HG03565 (cell line): ENCODE results near the gene CSNK1G1.
A peak's percentile ranks its signal among the peaks of the same experiment; 100 is the strongest.
"Not testable (repeated sequence)": the region's sequence is repeated elsewhere in the genome, so short reads cannot be mapped to it uniquely, and the experiment has no call there.

ENCODE experiments used
- ATAC-seq: cut with Tn5 transposase; IDR thresholded peaks from one replicate; pipeline ENCODE4 v1.9.1; 2021; ENCODE audit warnings: mild to moderate bottlenecking, moderate library complexity; ENCODE audit not compliant: unreplicated experiment

CSNK1G1 gene

GRCh38 chr15:64288999-64289398 lies 67.0 kb downstream of the CSNK1G1 start:
- ATAC-seq: no peak

- no peak for ATAC-seq
Observed at GRCh38 chr15:64288577-64288976, 67.4 kb downstream of the CSNK1G1 start.

- ATAC-seq: no peak
Observed at GRCh38 chr15:64287953-64288352, 68.0 kb downstream of the CSNK1G1 start.

DNA sequence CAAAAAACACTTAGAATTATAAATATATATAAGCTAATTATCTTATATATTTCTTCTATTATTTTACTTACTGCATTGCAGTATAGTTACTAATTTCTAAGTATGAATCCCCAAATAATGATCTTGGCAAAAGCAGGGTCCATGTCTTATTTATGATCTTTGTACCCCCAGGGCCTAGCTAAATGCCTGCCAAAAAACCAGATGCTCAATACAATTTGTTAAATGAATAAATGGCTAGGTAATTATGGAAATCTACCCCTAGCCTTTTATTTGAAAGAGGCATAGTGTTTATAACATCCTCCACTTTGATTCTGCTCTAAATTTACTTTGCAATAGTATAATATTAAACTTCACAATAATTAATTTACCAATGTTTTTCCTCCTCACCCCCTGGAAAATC lies 69.5 kb downstream of the CSNK1G1 start:
- no peak for ATAC-seq

- ATAC-seq: no peak
Observed at GRCh38 chr15:64285871-64286270, 70.1 kb downstream of the CSNK1G1 start.

DNA sequence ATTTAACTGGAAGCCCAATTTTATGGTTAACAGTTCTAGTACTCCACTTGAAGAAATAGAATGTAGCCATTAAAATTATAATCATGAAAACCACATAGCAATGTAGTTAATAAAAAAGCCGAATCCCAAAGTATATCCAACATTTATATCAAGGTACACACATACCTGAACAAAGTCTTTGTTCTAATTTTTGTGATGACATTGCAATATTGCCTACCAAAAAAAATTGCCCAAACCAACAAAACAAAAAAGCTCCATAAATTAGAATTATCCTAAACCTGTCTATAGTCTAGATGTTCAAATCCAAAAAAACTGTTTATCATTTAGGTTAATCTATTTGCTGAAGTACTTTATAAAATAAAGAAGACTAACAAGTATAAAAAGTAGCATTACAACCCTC lies 70.8 kb downstream of the CSNK1G1 start:
- ATAC-seq: no peak

- ATAC-seq: no peak
Observed at GRCh38 chr15:64284042-64284441, 71.9 kb downstream of the CSNK1G1 start.

DNA sequence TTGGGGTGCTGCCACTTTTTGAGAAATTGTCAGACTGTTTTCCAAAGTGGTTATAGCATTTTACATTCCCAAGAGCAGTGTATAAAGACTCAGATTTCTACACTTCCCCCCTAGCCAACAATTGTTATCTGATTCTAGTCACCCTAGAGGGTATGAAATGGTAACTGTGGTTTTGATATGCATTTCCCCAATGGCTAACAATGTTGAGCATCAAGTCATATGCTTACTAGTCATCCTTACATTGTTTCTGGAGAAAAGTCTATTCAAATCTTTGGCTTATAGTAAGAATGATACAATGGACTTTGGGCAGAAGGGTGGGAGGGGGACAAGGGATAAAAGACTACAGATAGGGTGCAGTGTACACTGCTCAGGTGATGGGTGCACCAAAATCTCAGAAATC lies 73.3 kb downstream of the CSNK1G1 start:
- no peak for ATAC-seq

- no peak for ATAC-seq
Observed at GRCh38 chr15:64279131-64279530, 76.8 kb downstream of the CSNK1G1 start.

DNA sequence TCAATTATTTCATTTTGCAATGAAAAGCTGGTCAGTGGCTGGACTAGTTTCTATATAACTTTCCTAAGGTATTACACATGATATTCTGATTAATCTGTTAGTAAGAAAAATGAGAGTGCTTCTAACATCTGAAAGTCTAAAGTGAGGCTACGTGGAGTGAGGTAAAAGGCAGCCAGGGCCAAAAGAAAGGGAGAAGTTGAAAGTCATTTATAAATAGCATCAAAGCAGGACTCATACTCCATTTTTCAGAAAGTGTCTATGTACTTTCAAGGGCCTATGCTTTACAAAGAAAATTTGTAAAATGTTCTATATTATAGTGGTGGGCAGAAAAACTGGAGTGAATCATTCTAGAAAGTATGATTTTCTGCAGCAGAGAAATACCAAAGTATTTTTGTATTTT lies 80.0 kb downstream of the CSNK1G1 start:
- no peak for ATAC-seq

GRCh38 chr15:64274341-64274950 lies 81.5 kb downstream of the CSNK1G1 start:
- no peak for ATAC-seq

- ATAC-seq: no peak
Observed at GRCh38 chr15:64267331-64267973, 88.5 kb downstream of the CSNK1G1 start.

DNA sequence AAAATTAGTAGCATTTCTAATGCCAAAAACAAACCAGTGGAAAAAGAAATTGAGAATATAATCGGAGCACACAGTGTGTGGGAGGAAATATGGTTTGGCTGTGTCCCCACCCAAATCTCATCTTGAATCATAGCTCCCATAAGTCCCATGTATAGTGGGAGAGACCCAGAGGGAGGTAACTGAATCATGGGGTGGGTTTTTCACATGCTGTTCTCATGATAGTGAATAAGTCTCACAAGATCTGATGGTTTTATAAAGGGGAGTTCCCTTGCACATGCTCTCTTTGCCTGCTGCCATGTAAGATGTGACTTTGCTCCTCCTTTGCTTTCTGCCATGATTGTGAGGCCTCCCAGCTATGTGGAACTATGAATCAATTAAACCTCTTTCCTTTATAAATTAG lies 90.8 kb downstream of the CSNK1G1 start:
- ATAC-seq: not testable (repeated sequence)

GRCh38 chr15:64264502-64264901 lies 91.5 kb downstream of the CSNK1G1 start:
- ATAC-seq: no peak

GRCh38 chr15:64263567-64263966 lies 92.4 kb downstream of the CSNK1G1 start:
- no peak for ATAC-seq

GRCh38 chr15:64256051-64256450 lies 99.9 kb downstream of the CSNK1G1 start:
- ATAC-seq: no peak

- no peak for ATAC-seq
Observed at GRCh38 chr15:64251658-64252057, 104.3 kb downstream of the CSNK1G1 start.

GRCh38 chr15:64251121-64251520 lies 104.9 kb downstream of the CSNK1G1 start:
- no peak for ATAC-seq

DNA sequence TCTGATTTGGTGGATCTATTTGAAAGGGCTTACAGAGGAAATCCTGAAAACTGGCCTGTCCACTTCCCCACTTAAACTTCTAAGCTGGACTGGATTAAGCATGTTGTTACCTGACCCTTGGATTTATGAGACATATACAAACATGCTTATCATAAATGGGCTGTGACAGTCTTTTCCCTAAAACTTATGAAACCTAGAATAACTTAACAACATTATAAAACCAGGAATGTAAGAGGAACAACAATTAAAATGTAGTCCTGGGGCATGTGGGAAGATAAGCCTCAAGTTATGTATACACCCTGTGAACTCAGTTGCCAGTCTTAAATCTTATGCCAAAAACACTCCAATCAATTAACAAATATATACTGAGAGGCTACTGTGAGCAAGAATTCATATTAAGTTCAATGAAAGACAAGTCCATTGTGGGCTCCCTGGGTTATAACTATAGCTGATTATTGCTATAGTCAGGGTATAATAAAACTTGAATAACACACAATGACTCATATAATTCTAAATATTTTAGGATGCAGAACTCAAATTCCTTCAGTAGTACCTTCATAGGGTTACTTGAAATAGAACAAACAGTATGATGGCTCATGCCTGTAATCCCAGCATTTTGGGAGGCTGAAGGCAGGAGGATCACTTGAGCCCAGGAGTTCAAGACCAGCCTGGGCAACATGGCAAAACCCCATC lies 105.9 kb downstream of the CSNK1G1 start:
- ATAC-seq: no peak

DNA sequence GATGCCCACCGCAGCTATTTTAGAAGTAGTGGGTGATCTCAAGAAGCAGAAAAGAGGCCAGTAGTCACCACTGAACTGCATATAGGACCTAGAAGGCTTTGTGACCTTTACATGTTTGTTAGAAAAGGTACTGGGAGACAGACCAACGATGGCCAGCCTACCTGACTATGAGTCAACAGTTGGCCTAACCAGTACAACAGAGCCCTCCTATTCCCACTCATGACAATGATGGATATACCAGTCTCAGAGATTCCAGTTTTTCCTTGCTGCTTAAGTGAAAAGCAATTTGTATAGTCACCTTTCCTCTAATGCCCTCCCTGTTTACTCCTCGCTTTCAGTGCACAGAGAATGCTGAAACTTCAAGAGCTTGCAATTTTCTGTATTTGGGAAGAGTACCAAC lies 106.6 kb downstream of the CSNK1G1 start:
- ATAC-seq: no peak

- peak; percentile 50 for ATAC-seq
Observed at GRCh38 chr15:64247906-64248541, 107.9 kb downstream of the CSNK1G1 start.

DNA sequence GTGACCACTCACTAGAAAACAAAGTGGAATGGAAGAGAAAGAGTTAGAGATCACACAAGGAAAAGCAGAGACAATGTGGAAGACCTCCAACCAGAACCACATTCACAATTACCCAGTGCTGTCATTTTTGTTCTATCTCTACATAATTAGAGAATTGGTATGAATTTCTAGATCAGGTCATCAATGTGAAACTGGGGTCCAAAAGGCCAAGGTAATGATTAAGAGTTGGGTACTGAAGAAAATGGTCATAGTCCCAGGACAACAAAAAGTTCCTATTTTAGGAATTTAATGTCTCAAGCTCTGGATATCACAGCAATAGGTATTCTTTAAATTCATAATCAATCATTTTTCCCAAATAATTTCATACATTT lies 108.5 kb downstream of the CSNK1G1 start:
- no peak for ATAC-seq
